Mammary epithelial cell (primary cell): ENCODE data around the gene BET1L.

Source experiments
- CTCF ChIP-seq, 2 donors: IDR thresholded peaks in 1 of 2; conservative IDR thresholded peaks in 1 of 2; 2 replicates each; pipeline ENCODE4 v1.5.1; 2011 to 2012; ENCODE audit warnings: inconsistent platforms in 2 of 2, low read length in 2 of 2, mild to moderate bottlenecking in 2 of 2, control low read depth in 1 of 2, low read depth in 1 of 2; ENCODE audit not compliant: insufficient read depth in 1 of 2; ENCODE audit errors: extremely low read depth in 1 of 2
- EZH2 ChIP-seq: IDR thresholded peaks from 2 replicates; pipeline ENCODE4 v1.6.1; 2012; ENCODE audit warnings: low read length, inconsistent platforms, borderline replicate concordance

GRCh38 chr11:224424-224823 is 17.2 kb upstream of the BET1L start:
- TF ChIP-seq CTCF (conservative IDR thresholded peaks at IDR 0.05 in 1 of 2, IDR thresholded peaks at IDR 0.05 in 1 of 2; ENCODE audit: extremely low read depth in 1 of 2, insufficient read depth in 1 of 2, low read depth in 1 of 2, low read length in 2 of 2): no peak
- TF ChIP-seq EZH2: no peak
